GM19452 (cell line): ENCODE measurements around the gene DYSF.

Source experiments
- ATAC-seq: cut with Tn5 transposase; IDR thresholded peaks from one replicate; pipeline ENCODE4 v1.9.1; 2021; ENCODE audit not compliant: unreplicated experiment

Gene DYSF

DNA sequence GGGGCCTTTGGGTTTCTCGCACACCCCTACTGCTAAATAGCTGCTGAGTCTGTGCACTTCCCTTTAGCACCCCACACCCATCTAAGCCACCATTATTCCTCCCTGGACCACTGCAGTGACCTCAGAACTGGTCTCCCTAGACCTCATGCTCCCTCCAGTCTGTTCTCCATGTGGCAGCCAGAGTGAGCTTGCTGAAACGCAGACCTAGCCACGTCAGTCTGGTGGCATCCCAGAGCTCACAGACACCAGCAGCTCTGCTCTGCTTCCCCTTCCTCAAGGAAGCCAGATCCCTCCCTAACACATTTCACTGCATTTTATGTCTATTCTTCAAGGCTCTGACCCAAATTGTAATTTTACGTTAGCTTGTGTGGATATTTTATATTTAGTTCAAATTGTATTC, 144.4 kb downstream of the DYSF start:
- ATAC-seq = no peak

DNA sequence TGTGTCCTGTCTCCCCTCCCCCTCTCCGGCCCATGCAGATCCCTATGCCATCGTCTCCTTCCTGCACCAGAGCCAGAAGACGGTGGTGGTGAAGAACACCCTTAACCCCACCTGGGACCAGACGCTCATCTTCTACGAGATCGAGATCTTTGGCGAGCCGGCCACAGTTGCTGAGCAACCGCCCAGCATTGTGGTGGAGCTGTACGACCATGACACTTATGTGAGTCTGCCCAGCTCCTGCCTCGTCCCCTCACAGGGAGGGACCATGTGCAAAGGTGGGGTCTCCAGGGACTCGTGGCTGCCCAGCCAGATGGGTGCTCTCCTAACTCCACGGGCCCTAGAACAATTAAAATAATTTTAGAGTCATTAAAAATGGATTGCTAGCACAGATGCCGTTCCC, 145.2 kb downstream of the DYSF start:
- no peak for ATAC-seq

DNA sequence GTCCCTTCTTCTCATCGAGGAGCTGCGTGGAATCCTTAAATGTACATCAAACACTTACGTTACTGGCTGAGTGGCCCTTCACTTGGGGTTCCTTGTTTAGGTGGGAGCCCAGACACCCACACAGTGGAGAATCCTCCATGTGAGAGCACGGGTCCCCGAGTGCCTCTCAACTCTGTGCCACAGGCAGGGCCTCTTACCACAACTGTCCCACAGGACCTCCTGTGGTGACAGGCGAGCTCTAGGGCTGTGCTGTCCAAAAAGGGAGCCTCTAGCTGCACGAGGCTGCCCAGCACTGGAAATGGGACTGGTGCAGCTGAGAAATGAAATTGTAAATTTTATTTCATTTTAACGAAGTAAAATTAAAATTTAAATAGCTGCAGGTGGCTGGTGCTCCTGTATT, 145.7 kb downstream of the DYSF start:
- no peak for ATAC-seq

DNA sequence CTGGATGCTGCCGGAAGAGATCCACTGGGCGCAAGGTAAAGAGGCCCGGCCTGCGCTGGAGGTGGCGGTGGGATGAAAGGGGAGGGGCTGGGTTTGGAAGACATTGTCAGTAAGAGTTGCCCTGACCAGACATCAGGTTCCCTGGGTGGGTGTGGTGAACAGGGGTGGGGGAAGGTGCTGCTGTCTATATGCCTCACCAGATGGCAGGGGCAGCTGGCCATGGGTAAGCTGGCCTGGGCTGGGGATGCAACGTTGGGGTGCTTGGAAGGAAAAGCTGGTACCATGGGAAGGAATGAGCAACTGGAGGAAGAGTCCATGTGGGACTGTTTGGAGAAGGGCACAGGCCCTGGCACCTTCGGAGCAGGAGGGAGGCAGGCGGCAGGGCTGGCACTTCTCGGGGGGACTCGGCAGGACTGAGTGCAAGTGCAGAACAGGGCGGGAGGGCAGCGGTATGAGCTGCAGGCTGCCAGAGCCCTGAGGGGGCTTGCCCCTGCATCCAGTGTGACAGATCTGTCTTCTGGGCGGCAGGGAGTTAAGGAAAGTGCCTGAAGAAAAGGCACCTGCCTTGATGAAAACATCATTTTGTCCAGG, 146.4 kb downstream of the DYSF start:
- no peak for ATAC-seq

- no peak for ATAC-seq
These were observed 147.2 kb downstream of the DYSF start for GRCh38 chr2:71600555-71600954.

- ATAC-seq = no peak
These were observed 148.1 kb downstream of the DYSF start for GRCh38 chr2:71601136-71602114.

DNA sequence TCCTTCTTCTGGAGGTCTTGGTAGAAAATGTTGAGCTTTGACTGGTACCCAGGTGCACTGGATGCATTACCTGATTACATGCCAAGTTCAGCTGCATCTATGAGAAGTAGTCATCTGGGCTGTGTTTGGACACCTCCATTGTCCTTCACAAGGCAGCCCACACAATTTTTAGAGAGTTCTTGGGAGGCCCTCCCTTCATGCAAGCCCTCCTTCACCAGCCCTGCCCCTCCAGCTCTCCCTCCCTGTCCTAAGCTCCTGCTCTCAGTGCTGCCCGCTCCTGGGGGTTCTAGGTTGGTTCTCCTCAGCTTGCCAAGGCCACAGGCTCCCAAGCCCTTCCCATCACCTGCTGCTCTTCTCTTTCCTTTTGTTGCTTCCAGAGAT, 148.7 kb downstream of the DYSF start:
- ATAC-seq = no peak

DNA sequence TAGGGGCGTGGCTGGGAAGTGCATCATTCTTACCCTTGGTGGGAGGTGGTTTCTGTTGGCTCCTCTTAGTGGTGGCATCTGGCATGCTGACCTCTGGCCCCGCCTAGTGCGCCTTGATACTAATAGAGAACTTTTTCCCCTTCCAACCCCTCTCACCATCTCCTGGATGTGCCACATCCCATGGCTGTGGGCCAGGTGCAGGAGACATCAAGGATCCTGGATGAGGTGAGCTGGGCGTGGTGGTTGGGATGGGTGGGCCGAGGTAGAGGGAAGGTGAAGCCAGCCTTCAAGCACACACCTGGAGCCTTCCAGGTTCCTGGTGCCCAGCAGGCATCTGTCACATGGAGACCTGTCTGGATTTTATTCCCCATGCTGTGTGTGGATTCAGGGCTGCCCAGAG, 149.2 kb downstream of the DYSF start:
- ATAC-seq = no peak

- no peak for ATAC-seq
These were observed 150.0 kb downstream of the DYSF start for GRCh38 chr2:71603311-71603811.

DNA sequence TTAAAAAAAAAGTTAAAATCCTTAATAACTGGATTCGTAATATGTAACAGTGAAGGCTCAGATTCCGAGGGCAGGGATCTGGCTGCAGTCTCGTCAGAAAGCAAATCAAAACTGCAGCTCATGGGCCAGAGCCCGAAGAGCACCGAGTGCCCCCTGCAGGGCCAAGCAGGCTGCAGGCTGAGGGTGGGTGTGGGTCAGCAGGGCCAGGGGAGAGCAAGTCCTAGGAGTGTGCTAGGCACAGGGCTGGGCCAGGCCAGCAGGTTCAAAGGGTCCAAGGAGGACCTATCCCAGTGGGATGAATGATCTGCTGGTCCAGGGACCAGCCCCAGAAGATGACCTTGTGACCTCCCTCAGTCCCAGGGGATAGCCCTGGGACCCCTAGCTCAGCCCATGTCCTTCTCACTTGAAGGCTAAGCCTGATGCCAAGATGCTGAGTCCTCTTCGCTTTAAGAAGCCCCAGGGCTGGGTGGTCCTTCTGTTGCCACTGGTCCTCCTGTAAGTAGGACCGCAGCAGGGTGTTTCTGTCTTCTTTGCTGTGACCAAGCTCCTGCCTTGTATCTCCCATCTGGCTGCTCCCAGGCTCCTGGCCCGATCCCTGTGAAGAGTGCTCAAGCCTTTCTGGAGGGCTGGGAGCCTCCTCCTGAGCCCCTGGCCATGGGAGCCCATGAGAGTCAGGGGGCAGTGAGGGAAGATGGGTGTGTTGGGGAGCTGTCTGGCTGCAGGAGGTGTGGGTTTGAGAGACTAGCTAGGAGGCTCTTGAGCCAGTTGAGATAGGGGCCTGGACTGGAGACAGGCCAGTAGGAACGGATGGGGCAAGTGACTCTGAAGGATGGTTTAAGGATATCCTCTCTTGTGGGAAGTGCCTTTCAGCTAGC, 150.7 kb downstream of the DYSF start:
- no peak for ATAC-seq

- ATAC-seq = no peak
These were observed 151.4 kb downstream of the DYSF start for GRCh38 chr2:71604726-71605120.

GRCh38 chr2:71605173-71605641, 151.8 kb downstream of the DYSF start:
- ATAC-seq = no peak

DNA sequence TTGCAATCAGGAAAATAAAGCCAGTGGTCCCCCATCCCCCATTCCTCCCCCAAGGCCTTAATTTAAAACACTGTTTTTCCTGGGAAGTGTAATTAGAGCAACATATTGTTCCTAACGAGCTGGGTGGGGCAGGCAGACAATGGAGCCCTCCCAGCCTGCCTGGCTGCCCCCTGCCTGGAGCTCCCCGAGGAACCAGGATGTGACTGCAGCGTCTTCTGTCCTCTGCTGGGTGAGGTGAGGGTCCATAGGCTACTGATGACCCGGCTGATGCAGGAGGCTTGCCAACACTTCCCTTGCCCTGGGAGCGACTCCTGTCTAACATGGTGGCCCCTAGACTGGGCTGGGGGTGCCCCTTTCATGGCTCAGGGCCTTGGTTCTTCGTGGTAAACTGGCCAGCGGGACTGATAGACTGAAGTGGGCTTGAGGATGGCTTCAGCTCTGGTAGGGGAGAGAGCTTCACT, 152.4 kb downstream of the DYSF start:
- no peak for ATAC-seq

GRCh38 chr2:71606244-71606643, 152.9 kb downstream of the DYSF start:
- no peak for ATAC-seq

DNA sequence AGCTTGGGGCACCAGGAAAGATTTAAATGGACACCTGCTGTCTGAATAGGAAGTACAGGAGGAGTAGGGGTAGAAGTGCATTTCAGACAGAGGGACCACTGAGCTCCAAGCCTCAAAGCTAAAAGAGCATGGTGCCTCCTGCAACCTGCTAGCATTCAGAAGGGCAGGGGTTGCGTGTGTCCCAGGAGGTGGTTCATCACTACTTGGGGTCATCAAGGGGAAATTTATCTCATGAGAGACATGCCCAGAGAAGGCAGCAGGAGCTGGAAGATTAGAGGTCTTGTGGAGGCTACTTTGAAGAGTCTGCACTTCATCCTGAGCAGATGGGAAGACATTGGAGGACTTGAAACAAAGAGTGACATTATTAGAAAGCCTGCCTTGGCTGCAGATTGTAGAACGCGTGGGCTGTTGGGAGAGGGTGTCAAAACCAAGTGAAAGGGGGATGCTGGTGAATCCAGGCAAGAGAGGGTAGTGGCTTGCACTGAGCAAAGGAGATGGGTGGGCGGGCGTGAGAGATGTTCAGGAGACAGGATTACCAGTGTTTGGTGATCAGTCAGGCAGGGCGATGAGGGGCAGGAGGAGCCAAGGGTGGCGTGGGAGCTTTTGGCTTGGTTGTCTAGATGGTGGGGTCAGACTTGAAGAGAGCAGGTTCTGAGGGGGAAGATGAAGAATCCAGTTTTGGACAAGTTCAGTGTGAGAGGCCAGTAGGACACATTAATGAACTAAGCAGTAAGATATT, 154.0 kb downstream of the DYSF start:
- ATAC-seq = no peak

DNA sequence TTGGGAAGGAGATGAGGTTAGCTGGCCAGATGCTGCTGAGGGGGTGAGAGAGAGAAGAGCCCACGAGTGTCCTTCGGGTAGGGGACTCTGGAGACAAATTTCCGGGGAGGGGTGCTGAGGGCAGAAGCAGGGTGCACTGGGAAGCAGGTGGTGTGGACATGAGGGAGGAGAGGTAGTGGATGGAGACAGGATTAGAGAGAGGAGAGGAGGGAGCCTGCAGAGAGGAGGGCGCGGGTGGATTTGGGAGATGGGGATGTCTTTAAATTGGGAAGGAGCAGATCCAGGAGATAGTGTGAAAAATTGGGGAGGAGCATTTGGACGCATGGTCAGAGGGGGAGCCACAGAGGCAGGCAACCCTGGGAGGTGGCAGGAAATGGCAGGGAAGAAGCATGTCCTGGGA, 154.7 kb downstream of the DYSF start:
- ATAC-seq = no peak

GRCh38 chr2:71608441-71608840, 155.1 kb downstream of the DYSF start:
- ATAC-seq = no peak

- ATAC-seq = no peak
These were observed 155.7 kb downstream of the DYSF start for GRCh38 chr2:71609029-71609428.

DNA sequence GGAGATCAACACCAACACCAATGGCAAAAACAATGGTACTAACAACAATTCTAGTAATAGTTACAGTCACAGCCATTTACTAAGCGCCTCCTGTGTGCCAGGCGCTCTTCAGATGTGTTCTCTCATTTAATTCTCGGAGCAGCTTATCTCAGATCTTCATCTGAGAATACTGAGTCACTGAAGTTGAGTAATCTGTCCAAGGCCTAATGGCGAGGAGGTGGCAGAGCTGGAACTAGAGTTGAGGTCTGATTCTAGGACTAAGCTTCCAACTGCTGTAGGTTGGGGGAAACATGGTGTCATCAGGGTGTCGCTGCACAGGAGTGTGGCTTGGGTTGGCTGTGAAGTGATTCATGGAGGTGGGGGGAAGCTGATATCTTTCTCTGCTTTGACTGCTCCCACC, 156.1 kb downstream of the DYSF start:
- ATAC-seq = no peak

- ATAC-seq = no peak
These were observed 156.6 kb downstream of the DYSF start for GRCh38 chr2:71609958-71610357.
